Neural cell (in vitro differentiated cells): ENCODE measurements around the gene CHRM3. TPM values are rescaled to one million over a fixed set of nuclear protein-coding genes. Genes with fewer than 3 reads are reported as not detected.

Experiments
- H2AFZ ChIP-seq: fragments of 200-600, 300-800 bp; sonication (generic), shearing (Covaris generic); 2 replicates; pipeline ENCODE4 v1.6.0; 2014; ENCODE audit warnings: low read depth, mild to moderate bottlenecking, antibody characterized with exemption, low read length, moderate library complexity
- H3F3A ChIP-seq: fragments of 200-600 bp; shearing (Covaris generic); 2 replicates; pipeline ENCODE4 v1.6.1; 2016; ENCODE audit warnings: mild to moderate bottlenecking, moderate library complexity, mixed read lengths, antibody characterized with exemption, low read length; ENCODE audit not compliant: insufficient read depth, poor library complexity, severe bottlenecking
- H3K27ac ChIP-seq: fragments of 200-600, 300-800 bp; sonication (generic), shearing (Covaris generic); 2 replicates; pipeline ENCODE4 v1.5.1; 2014; ENCODE audit warnings: mild to moderate bottlenecking, low read length, moderate library complexity
- H3K27me3 ChIP-seq: fragments of 300-800, 200-600 bp; sonication (generic), shearing (Covaris generic); 2 replicates; pipeline ENCODE4 v1.6.0; 2014; ENCODE audit warnings: mild to moderate bottlenecking, low read depth, low read length, moderate library complexity; ENCODE audit not compliant: insufficient read depth
- H3K36me3 ChIP-seq: fragments of 300-800, 200-600 bp; sonication (generic), shearing (Covaris generic); 2 replicates; pipeline ENCODE4 v1.5.1; 2014; ENCODE audit warnings: mild to moderate bottlenecking, antibody characterized with exemption, low read length, moderate library complexity; ENCODE audit not compliant: insufficient read depth
- H3K4me2 ChIP-seq: fragments of 300-800, 200-600 bp; sonication (generic), shearing (Covaris generic); 2 replicates; pipeline ENCODE4 v1.6.0; 2014; ENCODE audit warnings: mild to moderate bottlenecking, low read length
- H3K4me3 ChIP-seq: fragments of 300-800, 200-600 bp; sonication (generic), shearing (Covaris generic); 2 replicates; pipeline ENCODE4 v1.5.1; 2014; ENCODE audit warnings: mild to moderate bottlenecking, low read length, moderate library complexity
- H3K79me2 ChIP-seq: fragments of 200-600 bp; shearing (Covaris generic); replicated peaks from 2 replicates; pipeline ENCODE4 v1.6.0; 2014; ENCODE audit warnings: mild to moderate bottlenecking, low read length, moderate library complexity; ENCODE audit not compliant: insufficient read depth
- H3K9ac ChIP-seq: fragments of 300-800, 200-600 bp; sonication (generic), shearing (Covaris generic); 2 replicates; pipeline ENCODE4 v1.6.1; 2016; ENCODE audit warnings: mild to moderate bottlenecking, low read length, mixed read lengths
- H3K9me2 ChIP-seq: fragments of 200-600 bp; shearing (Covaris generic); 2 replicates; pipeline ENCODE4 v1.6.1; 2016; ENCODE audit warnings: mild to moderate bottlenecking, low read length, mixed read lengths; ENCODE audit not compliant: insufficient read depth
- H3K9me3 ChIP-seq: fragments of 200-600, 300-800 bp; sonication (generic), shearing (Covaris generic); 2 replicates; pipeline ENCODE4 v1.6.1; 2016; ENCODE audit warnings: mild to moderate bottlenecking, mixed run types, low read length, moderate library complexity, mixed read lengths
- H4K20me1 ChIP-seq: fragments of 200-600 bp; shearing (Covaris generic); 2 replicates; pipeline ENCODE4 v1.6.1; 2016; ENCODE audit warnings: mild to moderate bottlenecking, mixed run types; ENCODE audit not compliant: insufficient read depth
- CTCF ChIP-seq: fragments of 450-650 bp; IDR thresholded peaks from 2 replicates; pipeline ENCODE4 v1.5.1; 2014; ENCODE audit warnings: antibody characterized with exemption, mild to moderate bottlenecking, moderate library complexity; ENCODE audit not compliant: poor library complexity, severe bottlenecking
- EP300 ChIP-seq: fragments of 450-650 bp; conservative IDR thresholded peaks from 2 replicates; pipeline ENCODE4 v1.6.1; 2014; ENCODE audit warnings: antibody characterized with exemption, mild to moderate bottlenecking, moderate library complexity; ENCODE audit not compliant: poor library complexity, severe bottlenecking
- EZH2 ChIP-seq: fragments of 200-600, 300-800 bp; shearing (Covaris generic), sonication (generic); IDR thresholded peaks from 2 replicates; pipeline ENCODE4 v1.6.1; 2014; ENCODE audit warnings: antibody characterized with exemption, low read length, borderline replicate concordance, mild to moderate bottlenecking; ENCODE audit not compliant: insufficient read depth, poor library complexity, severe bottlenecking
- MXI1 ChIP-seq: fragments of 450-650 bp; conservative IDR thresholded peaks from 2 replicates; pipeline ENCODE4 v1.6.1; 2014; ENCODE audit warnings: antibody characterized with exemption, mild to moderate bottlenecking; ENCODE audit not compliant: poor library complexity, severe bottlenecking
- POLR2AphosphoS5 ChIP-seq: IDR thresholded peaks from 2 replicates; pipeline ENCODE4 v1.6.1; 2012
- RAD21 ChIP-seq: fragments of 450-650 bp; conservative IDR thresholded peaks from 2 replicates; pipeline ENCODE4 v1.6.1; 2014; ENCODE audit warnings: antibody characterized with exemption, mild to moderate bottlenecking, moderate library complexity
- REST ChIP-seq: IDR thresholded peaks from 2 replicates; pipeline ENCODE4 v1.6.1; 2012; ENCODE audit warnings: borderline replicate concordance
- SMC3 ChIP-seq: fragments of 450-650 bp; conservative IDR thresholded peaks from 2 replicates; pipeline ENCODE4 v1.6.1; 2014; ENCODE audit warnings: antibody characterized with exemption, mild to moderate bottlenecking, moderate library complexity; ENCODE audit not compliant: poor library complexity
- TAF1 ChIP-seq: IDR thresholded peaks from 2 replicates; pipeline ENCODE4 v1.6.1; 2012; ENCODE audit warnings: low read depth
- polyA plus RNA-seq: library from polyadenylated mRNA; depleted of rRNA; stranded (reverse); fragments of >200 nt; gene quantifications from 2 replicates; pipeline ENCODE4 v1.2.3, GENCODE V29; 2014

CHRM3 gene
- polyA plus RNA-seq, 1 donor from 2014 or later = 0.16 TPM

GRCh38 chr1:239388159-239388485, 1.8 kb downstream of the CHRM3 start:
- no peaks in the 10 kb centered on the region for H3K79me2 ChIP-seq
- no peak overlapping the region for H3K27ac ChIP-seq
- peak overlapping the region; percentile 78 for H3K4me3 ChIP-seq
- H3K9me2 ChIP-seq = no peaks in the 10 kb centered on the region
- H3K36me3 ChIP-seq = no peaks in the 10 kb centered on the region
- no peak overlapping the region for H3K4me2 ChIP-seq
- H2AFZ ChIP-seq = no peak overlapping the region
- H4K20me1 ChIP-seq = no peaks in the 10 kb centered on the region
- H3F3A ChIP-seq = no peaks in the 10 kb centered on the region
- H3K9me3 ChIP-seq = no peaks in the 10 kb centered on the region
- H3K27me3 ChIP-seq = peaks cover 55% of the 10 kb centered on the region
- no peak overlapping the region for H3K9ac ChIP-seq
- TF ChIP-seq RAD21 (no peak), EZH2 (no peak), TAF1 (no peak), EP300 (no peak), SMC3 (no peak), MXI1 (no peak), CTCF (no peak), REST (no peak), POLR2AphosphoS5 (no peak)

- H3K27me3 ChIP-seq = peaks cover 55% of the 10 kb centered on the region
- H3K79me2 ChIP-seq = no peaks in the 10 kb centered on the region
- no peaks in the 10 kb centered on the region for H3K36me3 ChIP-seq
- no peak overlapping the region for H3K4me2 ChIP-seq
- H3F3A ChIP-seq = no peaks in the 10 kb centered on the region
- no peak overlapping the region for H3K27ac ChIP-seq
- no peak overlapping the region for H2AFZ ChIP-seq
- no peaks in the 10 kb centered on the region for H3K9me2 ChIP-seq
- H3K9ac ChIP-seq = no peak overlapping the region
- H4K20me1 ChIP-seq = no peaks in the 10 kb centered on the region
- no peaks in the 10 kb centered on the region for H3K9me3 ChIP-seq
- TF ChIP-seq POLR2AphosphoS5 = no peak
- TF ChIP-seq RAD21 = no peak
- TF ChIP-seq TAF1 = no peak
- no peak for TF ChIP-seq EZH2
- no peak for TF ChIP-seq CTCF
- no peak for TF ChIP-seq REST
- no peak for TF ChIP-seq MXI1
- no peak for TF ChIP-seq SMC3
- TF ChIP-seq EP300 = no peak
- no peak overlapping the region for H3K4me3 ChIP-seq
Measured at GRCh38 chr1:239388578-239388977, 2.2 kb downstream of the CHRM3 start.
